Mammary epithelial cell (primary cell): ENCODE data around the gene OR10K2.
"Not testable (repeated sequence)": the region's sequence is repeated elsewhere in the genome, so short reads cannot be mapped to it uniquely, and the experiment has no call there.

Source experiments
- CTCF ChIP-seq, 2 donors: IDR thresholded peaks in 1 of 2; conservative IDR thresholded peaks in 1 of 2; 2 replicates each; pipeline ENCODE4 v1.5.1; 2011 to 2012; ENCODE audit warnings: inconsistent platforms in 2 of 2, low read length in 2 of 2, mild to moderate bottlenecking in 2 of 2, control low read depth in 1 of 2, low read depth in 1 of 2; ENCODE audit not compliant: insufficient read depth in 1 of 2; ENCODE audit errors: extremely low read depth in 1 of 2
- EZH2 ChIP-seq: IDR thresholded peaks from 2 replicates; pipeline ENCODE4 v1.6.1; 2012; ENCODE audit warnings: low read length, inconsistent platforms, borderline replicate concordance

DNA sequence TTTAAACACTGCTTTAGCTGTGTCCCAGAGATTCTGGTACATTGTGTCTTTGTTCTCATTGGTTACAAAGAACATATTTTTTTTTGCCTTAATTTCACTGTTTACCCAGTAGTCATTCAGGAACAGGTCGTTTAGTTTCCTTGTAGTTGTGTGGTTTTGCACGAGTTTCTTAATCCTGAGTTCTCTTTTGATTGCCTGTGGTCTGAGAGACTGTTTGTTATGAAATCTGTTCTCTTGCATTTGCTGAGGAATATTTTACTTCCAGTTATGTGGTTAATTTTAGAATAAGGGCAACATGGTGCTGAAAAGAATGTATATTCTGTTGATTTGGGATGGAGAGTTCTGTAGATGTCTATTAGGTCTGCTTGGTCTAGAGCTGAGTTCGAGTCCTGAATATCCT, 4.1 kb upstream of the OR10K2 start:
- TF ChIP-seq CTCF (conservative IDR thresholded peaks at IDR 0.05 in 1 of 2, IDR thresholded peaks at IDR 0.05 in 1 of 2; ENCODE audit: extremely low read depth in 1 of 2, insufficient read depth in 1 of 2, low read depth in 1 of 2, low read length in 2 of 2); EZH2: not testable (repeated sequence)
